GM18520 (cell line): ENCODE data around the gene MAML1.
"Not testable (repeated sequence)": the region's sequence is repeated elsewhere in the genome, so short reads cannot be mapped to it uniquely, and the experiment has no call there.

Experiments used
- ATAC-seq: cut with Tn5 transposase; IDR thresholded peaks from one replicate; pipeline ENCODE4 v1.9.1; 2021; ENCODE audit not compliant: unreplicated experiment

Gene MAML1

GRCh38 chr5:179733772-179734126 lies 1.1 kb downstream of the MAML1 start:
- no peak for ATAC-seq

- no peak for ATAC-seq
Observed at GRCh38 chr5:179734536-179735164, 2.0 kb downstream of the MAML1 start.

GRCh38 chr5:179738742-179739141 lies 6.1 kb downstream of the MAML1 start:
- no peak for ATAC-seq

- ATAC-seq: not testable (repeated sequence)
Observed at GRCh38 chr5:179744106-179744505, 11.5 kb downstream of the MAML1 start.

- ATAC-seq: no peak
Observed at GRCh38 chr5:179746872-179747271, 14.2 kb downstream of the MAML1 start.

- no peak for ATAC-seq
Observed at GRCh38 chr5:179747811-179748210, 15.2 kb downstream of the MAML1 start.

- ATAC-seq: no peak
Observed at GRCh38 chr5:179749857-179750508, 17.4 kb downstream of the MAML1 start.

GRCh38 chr5:179753971-179754370 lies 21.3 kb downstream of the MAML1 start:
- no peak for ATAC-seq

GRCh38 chr5:179755022-179755421 lies 22.4 kb downstream of the MAML1 start:
- no peak for ATAC-seq

GRCh38 chr5:179758955-179759354 lies 26.3 kb downstream of the MAML1 start:
- ATAC-seq: no peak

- ATAC-seq: no peak
Observed at GRCh38 chr5:179759581-179760551, 27.2 kb downstream of the MAML1 start.

GRCh38 chr5:179762079-179762780 lies 29.6 kb downstream of the MAML1 start:
- no peak for ATAC-seq

- ATAC-seq: no peak
Observed at GRCh38 chr5:179762781-179763176, 30.2 kb downstream of the MAML1 start.

GRCh38 chr5:179763215-179763945 lies 30.8 kb downstream of the MAML1 start:
- ATAC-seq: no peak

GRCh38 chr5:179764056-179764455 lies 31.4 kb downstream of the MAML1 start:
- no peak for ATAC-seq

GRCh38 chr5:179765400-179765799 lies 32.8 kb downstream of the MAML1 start:
- no peak for ATAC-seq

GRCh38 chr5:179766021-179766725 lies 33.6 kb downstream of the MAML1 start:
- ATAC-seq: no peak

GRCh38 chr5:179766726-179767455 lies 34.3 kb downstream of the MAML1 start:
- no peak for ATAC-seq

- ATAC-seq: no peak
Observed at GRCh38 chr5:179767496-179768100, 35.0 kb downstream of the MAML1 start.
